SIG-M5 treated with dmso at 0.1 percent for 504 hours (cell line): Measurements from ENCODE around the gene ABCA2.
"Not testable (repeated sequence)": the region's sequence is repeated elsewhere in the genome, so short reads cannot be mapped to it uniquely, and the experiment has no call there.

Experiments used
- DNase-seq: peaks from one replicate; lab custom pipeline; 2025; ENCODE audit not compliant: unreplicated experiment; lab: John Stamatoyannopoulos, UW

The ABCA2 gene

DNA sequence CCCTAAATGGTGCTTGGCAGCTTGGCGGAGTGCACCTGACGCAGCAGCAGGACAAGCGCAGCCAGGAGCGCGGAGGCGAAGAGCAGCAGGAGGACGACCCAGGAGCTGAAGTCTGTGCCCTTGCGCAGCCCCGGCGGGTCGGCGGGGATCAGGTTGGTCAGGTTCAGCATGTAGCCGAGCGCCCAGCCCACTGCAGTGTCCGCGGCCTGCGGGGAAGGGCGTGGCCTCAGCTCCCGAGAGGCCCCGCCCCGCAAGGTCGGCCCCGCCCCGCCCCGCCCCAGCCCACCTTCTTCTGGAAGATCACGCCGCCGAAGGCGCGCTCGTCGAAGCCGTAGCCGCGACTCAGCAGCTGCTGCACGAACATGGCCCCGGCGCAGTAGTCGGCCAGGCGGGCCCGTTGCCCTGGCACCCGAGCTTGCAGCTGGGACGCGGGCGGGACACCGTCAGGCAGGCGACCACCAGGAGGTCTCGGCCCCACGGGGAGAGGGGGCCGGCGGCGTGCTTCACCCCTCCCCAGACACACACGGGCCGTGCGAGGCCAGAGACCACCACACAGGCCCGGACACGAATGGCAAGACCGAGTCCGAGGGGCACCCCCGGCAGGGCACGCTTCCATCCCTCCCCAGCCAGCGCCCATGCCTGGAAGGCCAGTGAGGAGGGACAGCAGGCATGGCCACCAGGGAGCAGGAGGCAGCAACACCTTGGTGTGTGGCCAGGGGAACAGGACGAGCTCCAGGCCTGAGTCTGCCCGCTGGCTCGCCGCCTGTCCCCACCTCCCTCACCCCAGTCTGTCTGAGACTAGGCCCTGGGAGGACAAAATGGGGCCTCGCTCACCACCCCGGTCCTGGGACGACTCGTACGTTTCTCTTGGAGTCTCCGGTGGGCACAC lies 20.9 kb upstream of the ABCA2 start:
- DNase-seq, result no peak

DNA sequence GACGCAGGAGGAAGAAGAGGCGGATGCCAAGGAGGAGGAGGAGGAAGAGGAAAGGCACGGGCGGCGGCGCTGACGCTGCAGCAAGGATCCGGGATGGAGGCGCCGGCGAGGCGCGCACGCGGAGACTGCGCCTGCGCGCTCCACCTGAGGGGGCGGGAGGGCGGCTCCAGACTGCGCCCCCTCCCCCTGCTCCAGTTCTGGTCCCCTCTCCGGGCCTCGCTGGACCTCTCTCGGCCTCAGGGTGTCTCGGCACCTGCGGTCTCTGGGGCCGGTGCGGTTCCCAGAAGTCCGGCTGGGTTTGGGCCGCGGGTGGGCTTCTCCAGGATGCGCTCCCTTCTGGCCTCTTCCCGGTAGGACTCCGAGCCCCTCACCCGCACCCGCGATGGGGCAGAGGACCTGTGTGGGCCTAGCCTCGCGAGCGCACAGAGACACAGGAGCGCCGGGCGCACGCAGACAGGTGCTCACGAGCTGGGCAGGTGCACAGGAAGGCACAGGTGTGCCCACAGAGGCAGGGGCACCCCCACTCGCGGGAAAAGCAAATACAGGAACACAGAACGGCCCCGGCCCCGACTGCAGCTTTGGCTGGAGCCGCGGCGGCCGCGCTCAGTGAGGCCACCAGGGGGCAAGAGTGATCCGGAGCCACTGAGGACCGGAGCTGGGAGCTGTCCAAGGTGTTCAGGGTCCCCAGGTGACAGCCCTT lies 18.2 kb upstream of the ABCA2 start, which contains the start of gene NPDC1:
Gene NPDC1, minus strand, starts transcription at position 90 of the 700 bp plus-strand sequence. CDS start 188 bp downstream, outside the sequence.
- peak; percentile 73 for DNase-seq

DNA sequence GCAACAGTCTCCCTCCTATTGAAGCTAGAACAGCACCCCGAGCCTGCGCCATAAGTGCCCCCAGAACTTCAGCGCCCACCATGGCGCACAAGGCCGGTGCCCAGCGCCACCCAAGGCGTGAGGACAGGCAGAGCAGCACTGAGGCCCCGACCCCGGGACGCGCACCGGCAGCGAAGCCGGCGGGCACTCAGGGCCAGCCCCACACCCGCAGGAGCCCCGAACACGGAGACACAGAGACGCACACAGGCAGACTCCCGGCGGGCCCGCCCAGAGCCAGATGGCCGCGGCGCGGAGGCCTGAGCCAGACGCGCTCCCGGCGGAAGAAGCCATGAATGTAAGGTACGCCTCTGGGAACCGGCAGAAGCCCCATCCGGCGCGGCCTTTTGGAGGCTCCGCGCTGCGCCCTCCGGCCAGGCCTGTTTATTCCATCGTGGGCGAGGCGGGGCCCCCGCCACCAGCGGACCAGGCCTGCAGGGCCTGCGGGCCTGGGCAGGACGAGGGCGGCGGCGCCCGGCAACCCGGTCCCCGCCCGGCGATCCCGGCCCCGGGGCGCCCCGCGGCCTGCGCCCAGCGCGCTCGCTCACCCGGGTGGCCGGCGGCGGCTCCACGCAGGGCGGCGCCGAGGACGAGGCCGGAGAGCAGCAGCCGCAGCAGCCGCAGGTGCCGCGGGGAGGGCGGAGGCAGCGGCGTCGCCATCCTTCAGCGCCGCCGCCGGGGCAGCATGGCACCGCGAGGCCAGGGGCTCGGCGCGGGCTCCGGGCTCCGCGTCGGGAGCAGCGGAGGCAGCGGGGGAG lies 17.5 kb upstream of the ABCA2 start:
- no peak for DNase-seq

DNA sequence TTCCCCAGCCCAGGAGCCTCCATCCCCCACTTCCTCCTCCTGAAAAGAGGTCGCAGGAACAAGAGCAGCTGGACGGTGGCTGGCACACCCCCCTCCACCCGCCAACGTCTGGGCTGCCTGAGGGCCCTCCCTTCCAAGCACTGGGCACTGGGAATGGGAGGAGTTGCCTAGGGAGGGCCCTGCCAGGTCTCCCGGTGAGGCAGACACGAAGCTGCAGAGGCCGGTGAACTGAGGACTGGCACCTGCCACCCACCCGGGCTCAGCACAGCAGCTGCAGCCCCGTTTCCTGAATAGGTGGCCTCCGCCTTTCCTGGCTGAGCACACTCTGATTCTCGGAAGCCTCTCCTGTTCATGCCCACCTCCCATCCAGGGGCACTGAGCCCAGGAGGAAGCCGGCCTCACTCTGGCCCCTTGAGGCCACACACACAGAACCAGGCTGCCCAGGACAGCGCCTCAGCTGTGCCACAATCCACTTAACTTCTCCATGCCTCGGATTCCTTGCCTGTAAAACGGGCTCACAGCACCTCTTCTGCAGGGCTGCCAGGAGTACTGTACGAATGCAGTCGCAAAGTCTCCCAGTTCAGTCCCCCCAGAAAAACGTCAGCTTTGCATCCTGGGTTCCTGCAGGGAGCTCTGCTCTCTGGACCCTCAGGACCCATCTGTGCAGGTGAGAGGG lies 16.6 kb upstream of the ABCA2 start:
- DNase-seq, result no peak

DNA sequence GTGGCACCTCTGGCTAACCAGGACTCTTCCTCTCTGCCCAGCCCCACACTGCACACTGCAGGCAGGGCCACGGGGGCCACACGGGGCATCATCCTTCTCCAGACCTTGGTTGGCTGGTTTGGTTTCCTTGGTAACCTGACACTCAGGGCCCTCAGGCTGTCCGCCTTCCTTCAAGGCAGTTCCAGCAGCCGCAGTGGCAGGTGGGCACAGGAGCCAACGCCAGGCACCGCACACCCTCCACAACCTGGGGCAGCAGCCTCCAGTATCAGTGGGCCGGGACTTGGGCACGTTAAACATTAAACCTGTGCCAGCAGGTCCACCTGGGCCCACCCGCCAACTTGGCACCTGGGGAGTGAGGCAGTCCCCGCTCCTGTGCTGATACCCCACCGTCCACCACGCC lies 16.0 kb upstream of the ABCA2 start:
- no peak for DNase-seq

DNA sequence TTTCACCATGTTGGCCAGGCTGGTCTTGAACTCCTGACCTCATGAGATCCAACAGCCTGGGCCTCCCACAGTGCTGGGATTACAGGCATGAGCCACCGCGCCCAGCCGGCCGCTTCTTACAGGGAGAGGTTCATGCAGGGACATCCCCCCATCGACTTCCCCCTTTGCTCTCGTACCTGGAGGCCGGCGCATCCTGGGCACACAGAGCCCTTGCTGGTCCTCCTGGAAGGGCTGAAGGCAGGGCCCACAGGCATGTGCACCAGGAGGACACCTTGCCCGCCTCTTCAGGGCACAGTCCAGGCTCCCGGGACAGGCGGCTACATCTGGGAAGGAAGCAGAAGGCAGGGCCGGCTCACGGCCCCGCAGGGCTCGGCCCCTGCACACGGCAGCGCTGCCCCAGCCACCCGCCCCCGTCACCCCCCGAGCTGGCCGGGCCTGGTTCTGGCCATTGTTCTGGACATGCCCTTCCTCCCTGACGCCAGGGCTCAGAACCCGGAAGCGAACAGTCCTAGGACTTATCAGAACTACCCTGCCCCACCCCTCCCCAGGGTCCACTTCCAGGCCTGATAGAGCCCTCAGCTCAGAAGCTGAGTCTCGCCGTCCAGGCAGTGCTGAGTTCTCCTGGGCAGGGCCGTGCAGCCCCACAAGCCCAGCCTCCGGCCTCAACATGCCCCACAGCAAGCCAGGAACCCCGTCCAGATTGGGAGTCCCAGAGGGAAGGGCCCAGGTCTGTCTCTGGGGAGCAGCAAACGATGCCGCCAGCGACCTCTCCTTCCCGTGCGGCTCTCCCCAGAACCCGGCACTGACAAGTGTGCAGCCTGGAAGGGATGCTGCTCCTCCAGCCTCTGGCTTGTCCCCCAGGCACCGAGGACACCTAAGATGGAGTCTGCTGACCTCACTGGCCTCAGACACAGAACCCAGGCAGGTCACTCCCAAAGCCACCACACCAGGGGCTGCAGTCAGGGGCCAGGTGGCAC lies 15.0 kb upstream of the ABCA2 start:
- no peak for DNase-seq

DNA sequence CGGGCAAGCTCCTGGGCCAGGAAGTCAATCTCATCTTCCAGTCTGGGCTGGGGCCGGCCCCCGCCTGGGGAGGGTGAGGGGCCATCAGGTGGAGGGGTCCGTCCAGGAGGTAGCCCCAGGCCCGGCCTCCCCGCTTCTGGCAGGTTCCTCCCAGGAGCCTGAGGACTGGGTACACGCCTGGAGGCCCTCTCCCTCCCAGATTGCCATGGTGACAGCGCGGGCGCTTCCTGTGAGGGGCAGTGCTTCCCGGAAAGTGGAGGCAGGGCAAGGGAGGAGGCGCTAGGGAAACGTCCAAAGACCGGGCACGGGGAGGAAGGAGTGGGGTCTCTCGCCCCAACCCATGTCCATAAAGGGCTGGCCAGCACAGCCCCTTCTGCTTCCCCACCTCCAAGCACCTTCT lies 13.1 kb upstream of the ABCA2 start:
- no peak for DNase-seq

DNA sequence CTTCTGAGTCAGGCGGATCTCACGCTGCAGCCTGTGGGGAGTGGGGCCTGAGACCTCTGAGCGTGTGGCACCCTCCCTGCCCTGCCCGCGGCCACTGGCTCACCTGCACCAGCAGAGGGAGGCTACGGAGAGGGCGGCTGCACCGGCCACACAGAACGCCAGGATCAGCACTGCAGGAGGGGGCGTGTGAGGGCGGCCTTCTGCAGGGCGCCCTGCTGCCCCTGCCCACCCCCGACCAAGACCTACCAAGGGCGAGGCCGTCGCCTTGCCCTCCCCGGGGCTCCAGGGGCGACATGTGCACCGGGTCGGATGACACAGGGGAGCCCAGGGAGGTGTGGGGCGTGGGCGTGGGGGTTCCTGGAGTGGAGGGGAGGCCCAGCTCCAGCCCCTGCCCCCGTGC lies 12.5 kb upstream of the ABCA2 start:
- no peak for DNase-seq

DNA sequence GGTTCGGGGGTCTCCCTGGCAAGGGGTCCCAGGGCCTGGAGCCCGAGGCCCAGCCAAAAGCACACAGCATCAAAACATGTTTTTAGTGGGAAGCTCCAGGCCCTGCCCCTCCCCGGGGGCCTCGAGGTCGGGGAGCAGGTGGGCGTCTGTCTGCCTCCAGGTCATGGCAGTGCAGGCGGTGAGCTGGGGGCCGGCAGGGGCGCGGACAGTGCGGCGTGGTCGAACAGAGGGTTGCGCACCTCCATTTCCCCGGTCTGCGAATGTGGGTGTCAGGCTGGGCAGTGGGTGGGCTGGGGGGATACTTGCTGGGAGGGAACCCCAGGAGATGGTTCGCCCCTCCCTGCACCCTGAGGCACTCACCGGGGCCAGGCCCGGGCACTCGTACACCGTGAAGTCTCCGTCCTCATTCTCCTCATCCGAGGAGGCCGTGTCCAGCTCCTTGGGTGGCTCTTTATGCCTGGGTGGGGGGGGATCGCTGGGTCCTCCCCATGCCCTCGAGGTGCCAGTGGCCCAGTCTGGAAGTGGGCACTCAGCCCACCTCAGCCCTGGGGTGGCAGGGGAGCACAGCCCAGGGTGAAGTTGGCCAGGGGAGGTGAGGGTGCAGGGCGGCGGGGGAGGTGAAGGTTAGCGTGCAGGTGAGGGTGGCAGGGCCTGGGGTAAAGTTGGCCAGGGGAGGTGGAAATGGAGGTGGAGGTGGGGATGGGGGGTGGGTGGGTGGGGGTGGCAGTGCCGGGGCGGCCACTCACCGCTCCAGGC lies 11.8 kb upstream of the ABCA2 start:
- no peak for DNase-seq

DNA sequence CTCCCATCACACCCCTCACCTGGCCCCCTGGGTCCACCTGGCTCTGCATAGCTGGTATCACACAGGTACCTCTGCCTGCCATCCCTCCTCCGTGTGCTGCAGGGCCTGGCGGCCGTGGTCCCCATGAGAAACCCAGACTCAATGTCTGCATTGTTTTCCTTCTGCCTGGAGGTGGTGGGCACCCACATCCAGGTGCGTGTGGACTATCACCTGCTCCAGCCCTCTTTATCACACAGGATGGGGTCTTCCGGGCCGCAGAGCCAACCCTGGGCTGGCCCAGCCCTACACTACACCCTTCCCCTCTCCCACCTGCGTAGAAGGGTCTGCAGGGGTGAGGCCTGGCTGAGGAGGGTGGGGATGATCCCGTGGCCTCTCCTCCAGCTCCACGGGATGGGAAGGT lies 10.9 kb upstream of the ABCA2 start:
- no peak for DNase-seq

DNA sequence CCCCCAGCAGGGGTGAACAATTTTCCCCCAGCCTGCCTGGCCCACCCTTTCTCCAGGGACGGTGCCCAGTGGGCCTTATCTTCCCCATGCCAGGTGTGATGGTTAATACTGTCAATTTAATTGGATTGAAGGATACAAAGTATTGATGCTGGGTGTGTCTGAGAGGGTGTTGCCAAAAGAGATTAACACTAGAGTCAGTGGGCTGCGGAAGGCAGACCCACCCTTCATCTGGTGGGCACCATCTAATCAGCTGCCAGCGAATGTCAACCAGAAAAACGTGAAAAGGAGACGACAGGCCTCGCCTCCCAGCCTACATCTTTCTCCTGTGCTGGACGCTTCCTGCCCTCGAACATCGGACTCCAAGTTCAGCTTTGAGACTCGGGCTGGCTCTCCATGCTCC lies 9.4 kb upstream of the ABCA2 start:
- DNase-seq, result no peak

DNA sequence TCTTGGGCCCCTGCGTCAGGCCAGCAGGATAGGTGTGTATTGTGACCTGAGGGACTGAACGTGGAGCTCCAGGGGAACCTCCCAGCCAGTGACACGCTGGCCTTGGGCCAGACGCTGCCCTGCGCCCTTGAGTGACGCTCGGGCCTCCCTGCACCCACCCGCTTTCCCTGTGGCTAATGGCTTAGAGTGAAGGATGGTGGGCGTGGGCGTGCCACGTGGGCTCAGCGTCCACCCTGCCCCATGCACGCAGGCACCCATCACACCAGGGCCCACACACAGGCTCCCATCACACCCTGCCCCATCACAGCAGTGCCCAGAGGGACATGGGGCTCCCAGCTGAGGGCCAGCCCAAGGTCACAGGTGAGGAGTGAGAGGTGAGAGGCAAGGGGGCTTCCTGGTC lies 9.0 kb upstream of the ABCA2 start:
- DNase-seq, result no peak

DNA sequence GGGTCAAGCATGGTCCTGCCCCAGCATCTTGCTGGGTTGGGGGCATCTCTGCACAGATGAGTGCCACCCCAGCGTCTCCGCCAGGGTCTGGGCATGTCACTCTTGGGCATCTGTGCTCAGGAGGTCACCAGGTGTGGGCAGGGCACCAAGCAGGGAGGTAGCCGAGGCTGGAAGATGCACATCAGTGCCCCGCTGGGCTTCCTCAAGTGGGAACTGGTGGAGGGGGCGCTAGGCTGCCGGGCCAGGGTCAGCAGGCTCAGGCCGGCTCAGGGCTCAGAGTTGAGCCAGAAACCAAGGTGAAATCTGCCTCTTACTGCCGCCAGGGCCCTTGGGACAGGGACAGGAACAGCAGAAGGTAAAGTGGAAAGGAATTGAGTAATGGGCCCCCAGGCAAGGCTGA lies 7.9 kb upstream of the ABCA2 start:
- DNase-seq, result no peak

DNA sequence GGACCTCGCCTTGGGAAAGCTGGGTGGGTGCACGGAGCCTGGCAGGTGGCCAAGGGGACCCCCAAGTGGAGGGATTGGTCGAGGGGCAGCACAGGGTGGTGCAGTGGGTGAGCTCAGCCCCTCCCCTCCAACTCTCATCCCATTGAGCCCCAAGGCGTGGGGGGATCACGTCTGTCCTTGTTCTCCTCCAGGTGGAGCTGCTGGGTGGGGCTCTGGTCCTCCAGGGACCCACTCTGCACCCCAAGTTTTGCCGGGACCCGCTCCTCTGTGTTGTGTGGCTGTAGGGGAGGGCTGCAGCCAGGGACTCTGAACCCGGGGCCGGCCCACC lies 7.4 kb upstream of the ABCA2 start:
- no peak for DNase-seq

DNA sequence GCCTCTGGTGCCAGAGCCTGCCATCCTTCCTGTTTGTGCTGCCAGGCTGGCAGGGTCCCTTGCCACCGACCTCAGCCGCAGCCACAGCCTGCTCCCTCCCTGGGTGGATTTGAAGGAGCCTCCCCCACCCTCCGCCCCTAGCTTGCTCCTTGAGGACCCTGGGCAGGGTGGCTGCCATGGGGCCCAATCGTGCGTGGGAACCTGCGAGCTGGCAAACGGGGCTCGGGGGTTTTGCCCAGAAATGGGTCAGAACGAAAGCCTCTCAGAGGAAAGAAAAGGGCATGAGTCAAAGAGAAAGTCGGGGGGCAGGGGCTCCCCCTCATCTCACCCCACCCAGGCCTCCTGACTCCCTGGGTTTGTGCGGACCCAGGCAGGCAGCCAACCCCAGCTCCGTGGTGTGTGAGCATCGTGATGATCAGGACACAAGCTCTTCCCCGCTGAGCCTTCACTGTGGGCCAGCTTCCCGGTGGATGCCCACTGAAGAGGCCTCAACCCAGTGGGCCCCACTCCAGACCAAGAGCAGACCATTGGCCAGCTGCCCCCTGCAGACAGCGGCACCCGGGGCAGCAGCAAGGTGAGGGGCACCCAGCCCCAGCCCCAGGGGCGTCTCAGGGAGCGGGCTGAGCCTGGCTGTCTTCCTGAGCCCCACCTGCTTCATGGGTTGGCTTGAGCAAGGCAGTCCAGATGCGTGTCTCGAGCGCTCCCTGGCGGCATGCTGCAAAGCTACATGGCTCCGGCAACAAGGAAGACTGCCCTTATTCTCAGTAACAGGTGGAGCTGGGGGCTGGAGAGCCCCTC lies 6.9 kb upstream of the ABCA2 start:
- DNase-seq, result peak; percentile 84

DNA sequence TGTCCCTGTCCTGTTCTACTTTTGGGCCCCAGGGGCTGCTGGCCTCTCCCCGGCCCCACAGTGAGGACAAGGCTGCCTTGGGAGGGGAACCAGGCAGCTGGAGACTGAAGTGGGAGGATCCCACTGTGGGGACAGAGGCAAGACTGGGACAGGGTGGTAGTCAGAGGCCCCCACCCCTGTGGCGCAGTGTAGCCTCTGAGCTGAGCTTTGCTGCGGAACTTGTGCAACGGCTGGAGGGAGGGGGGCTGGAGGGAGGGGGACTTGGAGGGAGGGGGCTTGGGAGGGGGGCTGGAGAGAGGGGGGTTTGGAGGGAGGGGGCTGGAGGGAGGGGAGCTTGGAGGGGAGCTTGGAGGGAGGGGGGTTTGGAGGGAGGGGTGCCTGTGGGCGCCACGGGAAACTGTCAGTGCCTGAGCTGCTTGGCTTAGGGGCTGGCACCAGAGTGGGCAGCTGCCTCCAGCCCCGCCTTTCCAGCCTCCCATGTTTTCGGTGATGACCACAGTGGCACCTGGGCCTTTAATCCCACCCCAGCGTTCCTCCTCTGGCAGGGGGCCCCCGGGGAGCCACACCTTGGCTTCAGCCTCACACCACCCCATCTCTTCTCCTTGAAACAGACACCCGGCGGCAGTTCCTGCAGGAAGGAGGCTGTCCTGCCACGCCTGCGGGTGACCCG lies 6.1 kb upstream of the ABCA2 start:
- DNase-seq, result peak; percentile 68

DNA sequence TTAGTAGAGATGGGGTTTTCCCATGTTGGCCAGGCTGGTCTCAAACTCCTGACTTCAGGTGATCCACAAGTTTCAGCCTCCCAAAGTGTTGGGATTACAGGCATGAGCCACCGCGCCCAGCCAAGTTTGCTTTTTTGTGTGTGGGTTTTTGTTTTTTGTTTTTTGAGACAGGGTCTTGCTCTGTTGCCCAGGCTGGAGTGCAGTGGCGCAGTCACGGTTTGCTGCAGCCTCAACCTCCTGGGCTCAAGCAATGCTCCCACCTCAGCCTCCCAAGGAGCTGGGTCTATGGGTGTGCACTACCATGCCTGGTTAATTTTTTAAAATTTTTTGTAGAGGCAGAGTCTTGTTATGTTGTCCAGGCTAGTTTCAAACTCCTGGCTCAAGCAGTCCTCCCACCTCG lies 5.4 kb upstream of the ABCA2 start:
- DNase-seq, result not testable (repeated sequence)

DNA sequence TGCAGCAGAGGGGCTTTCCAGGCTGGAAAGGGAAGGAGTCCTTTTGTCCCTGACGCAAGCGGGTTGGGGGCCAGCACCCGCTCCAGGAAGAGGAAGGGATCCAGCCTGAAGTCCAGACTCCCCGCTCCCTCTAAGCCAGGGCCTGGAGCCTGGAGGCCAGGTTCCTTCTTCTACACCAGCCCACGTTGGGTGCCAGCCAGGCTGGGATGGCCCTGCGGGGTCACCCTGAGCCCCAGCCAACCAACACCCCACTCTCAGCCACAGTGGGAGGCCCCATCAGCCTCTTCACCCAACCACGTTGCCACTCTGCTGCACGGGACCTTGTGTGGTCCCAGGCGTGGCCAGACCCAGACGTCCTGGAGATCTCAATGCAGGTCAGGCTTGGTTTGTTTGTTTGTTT lies 4.8 kb upstream of the ABCA2 start:
- DNase-seq, result no peak
